Type B pancreatic cell (in vitro differentiated cells): ENCODE measurements around the gene FKRP. TPM values are rescaled to one million over a fixed set of nuclear protein-coding genes. Genes with fewer than 3 reads are reported as not detected.

ENCODE experiments used
- DNase-seq: peaks from one replicate; pipeline ENCODE4 v3.0.0; 2021; ENCODE audit warnings: mixed read lengths; ENCODE audit not compliant: unreplicated experiment; ENCODE audit errors: extremely low spot score
- H3K27ac Mint-ChIP-seq: 2 replicates; pipeline ENCODE4 v1.8.0; 2021; ENCODE audit warnings: mild to moderate bottlenecking, mixed read lengths
- H3K27me3 Mint-ChIP-seq: 2 replicates; pipeline ENCODE4 v1.8.0; 2021; ENCODE audit warnings: mixed read lengths
- H3K36me3 Mint-ChIP-seq: 2 replicates; pipeline ENCODE4 v1.8.0; 2021; ENCODE audit warnings: mixed read lengths
- H3K4me1 Mint-ChIP-seq: one replicate; pipeline ENCODE4 v1.8.0; 2021; ENCODE audit warnings: mixed read lengths; ENCODE audit not compliant: unreplicated experiment
- H3K4me3 Mint-ChIP-seq: 2 replicates; pipeline ENCODE4 v1.8.0; 2021; ENCODE audit warnings: mild to moderate bottlenecking, mixed read lengths
- H3K9me3 Mint-ChIP-seq: 2 replicates; pipeline ENCODE4 v1.8.0; 2021; ENCODE audit warnings: mixed read lengths
- total RNA-seq: library from RNA; stranded (reverse); gene quantifications from 2 replicates; pipeline ENCODE4 v1.2.1, GENCODE V29; 2021; ENCODE audit warnings: low replicate concordance
- TF ChIP-seq, protein P1 (sequence below): fragments of 200-600 bp; sonication (generic); conservative IDR thresholded peaks from 2 replicates; pipeline ENCODE4 v1.5.0; 2021; ENCODE audit warnings: antibody characterized with exemption, mild to moderate bottlenecking

FKRP gene
- total RNA-seq, 1 donor from 2014 or later: 38.4 TPM

DNA sequence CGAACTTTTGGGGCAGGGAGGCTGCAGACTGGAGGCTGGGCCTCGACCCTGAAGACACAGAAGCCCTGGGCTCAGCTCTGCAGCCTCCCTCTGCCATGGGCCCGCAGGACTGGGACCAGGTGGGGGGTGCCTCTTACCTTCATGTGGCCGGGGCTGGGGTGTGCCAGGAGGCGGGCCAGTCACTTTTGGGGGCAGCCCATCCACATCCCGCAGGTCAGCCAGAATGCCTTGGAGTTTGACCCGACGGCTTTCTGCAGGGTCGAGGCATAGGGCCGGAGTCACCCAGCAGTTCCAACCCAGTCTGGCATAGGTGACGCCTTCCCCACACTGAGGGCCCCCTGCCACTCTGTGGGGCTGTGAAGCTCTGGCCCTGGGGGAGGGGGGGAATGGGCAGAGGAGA lies 18.1 kb upstream of the FKRP start:
- TF ChIP-seq, protein P1, sequence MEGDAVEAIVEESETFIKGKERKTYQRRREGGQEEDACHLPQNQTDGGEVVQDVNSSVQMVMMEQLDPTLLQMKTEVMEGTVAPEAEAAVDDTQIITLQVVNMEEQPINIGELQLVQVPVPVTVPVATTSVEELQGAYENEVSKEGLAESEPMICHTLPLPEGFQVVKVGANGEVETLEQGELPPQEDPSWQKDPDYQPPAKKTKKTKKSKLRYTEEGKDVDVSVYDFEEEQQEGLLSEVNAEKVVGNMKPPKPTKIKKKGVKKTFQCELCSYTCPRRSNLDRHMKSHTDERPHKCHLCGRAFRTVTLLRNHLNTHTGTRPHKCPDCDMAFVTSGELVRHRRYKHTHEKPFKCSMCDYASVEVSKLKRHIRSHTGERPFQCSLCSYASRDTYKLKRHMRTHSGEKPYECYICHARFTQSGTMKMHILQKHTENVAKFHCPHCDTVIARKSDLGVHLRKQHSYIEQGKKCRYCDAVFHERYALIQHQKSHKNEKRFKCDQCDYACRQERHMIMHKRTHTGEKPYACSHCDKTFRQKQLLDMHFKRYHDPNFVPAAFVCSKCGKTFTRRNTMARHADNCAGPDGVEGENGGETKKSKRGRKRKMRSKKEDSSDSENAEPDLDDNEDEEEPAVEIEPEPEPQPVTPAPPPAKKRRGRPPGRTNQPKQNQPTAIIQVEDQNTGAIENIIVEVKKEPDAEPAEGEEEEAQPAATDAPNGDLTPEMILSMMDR: no peak
- Mint-ChIP-seq H3K4me1 (peaks cover 22% of the 10 kb centered on the region), H3K9me3 (no peaks in the 10 kb centered on the region), H3K36me3 (peaks cover 8% of the 10 kb centered on the region), H3K27ac (no peak overlapping the region), H3K4me3 (no peak overlapping the region), H3K27me3 (no peaks in the 10 kb centered on the region)
- no peak for DNase-seq

DNA sequence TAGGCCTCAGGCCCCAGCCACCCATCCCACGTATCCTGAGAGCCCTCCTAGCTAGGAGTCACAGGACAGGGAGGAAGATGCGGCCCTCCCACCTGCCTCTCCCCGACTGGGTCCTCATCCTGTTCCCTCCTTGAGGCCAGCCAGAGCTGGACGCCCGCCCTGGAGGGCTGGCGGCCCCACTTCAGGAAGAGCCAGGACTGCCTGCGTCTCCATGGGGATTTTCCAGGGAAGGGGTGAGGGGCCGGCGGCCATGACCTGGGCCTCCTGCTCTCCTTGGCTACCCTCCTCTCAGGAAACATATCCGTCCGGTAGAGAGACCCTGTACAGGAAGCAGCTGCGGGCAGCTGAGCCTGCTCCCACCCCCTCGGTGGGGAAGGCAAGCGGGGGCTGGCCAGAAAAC lies 17.6 kb upstream of the FKRP start:
- TF ChIP-seq, protein P1: no peak
- no peak overlapping the region for H3K27ac Mint-ChIP-seq
- peaks cover 22% of the 10 kb centered on the region for H3K4me1 Mint-ChIP-seq
- no peaks in the 10 kb centered on the region for H3K9me3 Mint-ChIP-seq
- H3K27me3 Mint-ChIP-seq: no peaks in the 10 kb centered on the region
- no peak overlapping the region for H3K4me3 Mint-ChIP-seq
- H3K36me3 Mint-ChIP-seq: peaks cover 8% of the 10 kb centered on the region
- no peak for DNase-seq

DNA sequence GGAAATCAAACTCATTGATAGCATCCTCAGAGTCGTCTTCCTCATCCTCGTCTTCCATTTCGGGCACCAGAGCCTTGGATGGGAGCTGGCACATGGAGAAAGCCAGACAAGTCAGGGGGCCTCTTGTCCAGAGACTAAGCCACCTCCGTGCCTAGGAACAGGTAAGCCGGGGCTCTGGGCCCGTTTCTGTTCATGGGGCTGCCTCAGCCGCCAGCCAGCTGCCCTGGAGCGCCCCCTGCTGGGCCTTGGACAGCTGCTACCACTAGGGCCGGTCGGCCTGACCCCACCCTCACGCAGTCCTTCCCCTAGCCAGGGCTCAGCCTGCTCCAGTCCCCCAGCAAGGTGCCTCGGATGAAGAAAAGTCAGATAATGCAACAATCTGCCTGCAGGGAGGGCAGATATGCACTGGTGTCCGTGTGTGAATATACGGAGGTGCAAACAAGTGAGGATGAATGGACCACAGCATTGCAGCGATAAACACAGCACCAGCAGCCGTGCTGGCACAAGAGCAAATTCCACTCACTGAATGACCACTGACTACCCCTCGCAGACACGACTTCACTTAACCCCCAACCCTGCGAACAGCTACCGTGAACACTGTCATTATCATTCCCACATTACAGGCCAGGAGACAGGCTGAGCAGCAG lies 17.0 kb upstream of the FKRP start:
- H3K4me1 Mint-ChIP-seq: peaks cover 22% of the 10 kb centered on the region

DNA sequence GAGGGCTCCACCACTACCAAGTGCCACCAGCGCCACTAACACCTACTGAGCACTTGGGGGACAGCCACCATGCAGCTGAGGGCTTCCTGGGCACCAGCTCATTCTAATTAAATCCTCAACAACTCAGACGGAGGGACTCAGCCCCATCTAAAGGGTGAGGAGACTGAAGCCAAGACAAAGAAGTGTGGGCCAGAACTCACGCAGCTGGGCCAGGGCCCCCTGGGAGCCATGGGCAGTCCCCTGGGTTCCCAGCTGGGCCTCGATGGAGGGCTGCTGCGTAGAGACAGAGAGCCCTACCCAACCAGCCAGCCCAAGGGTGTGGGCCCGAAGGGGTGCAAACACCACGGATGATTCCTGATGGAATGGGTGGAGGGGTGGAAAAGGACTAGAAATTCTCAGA lies 16.2 kb upstream of the FKRP start:
- Mint-ChIP-seq H3K27ac (no peak overlapping the region), H3K36me3 (peaks cover 11% of the 10 kb centered on the region), H3K27me3 (no peaks in the 10 kb centered on the region), H3K4me1 (peaks cover 22% of the 10 kb centered on the region), H3K4me3 (no peak overlapping the region), H3K9me3 (no peaks in the 10 kb centered on the region)
- no peak for DNase-seq
- TF ChIP-seq, protein P1: no peak

More for the DNA sequence above, 17.0 kb upstream of the FKRP start:
- Mint-ChIP-seq H3K27ac (no peak overlapping the region), H3K9me3 (no peaks in the 10 kb centered on the region), H3K4me3 (peak overlapping the region; percentile 34), H3K36me3 (peaks cover 8% of the 10 kb centered on the region), H3K27me3 (no peaks in the 10 kb centered on the region)
- TF ChIP-seq, protein P1: peak; percentile 93
- no peak for DNase-seq

DNA sequence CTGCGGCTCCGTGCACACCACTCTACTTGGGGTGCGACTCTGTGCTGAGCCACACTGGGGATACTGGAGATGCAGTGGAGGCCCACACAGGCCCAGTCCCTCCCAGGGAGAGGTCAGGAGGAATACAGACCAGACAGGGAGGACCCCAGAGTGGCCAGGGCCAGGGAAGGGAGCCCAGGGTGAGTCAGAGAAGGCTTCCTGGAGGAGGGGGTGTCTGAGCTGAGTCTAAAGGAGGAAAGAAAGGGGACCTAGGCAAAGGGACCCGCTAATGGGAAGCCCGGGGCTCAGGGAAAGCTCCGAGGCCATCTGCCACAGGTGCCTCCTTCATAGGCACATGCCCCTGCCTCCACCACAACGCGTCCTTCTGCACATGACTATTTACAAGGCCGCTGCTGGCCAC lies 15.7 kb upstream of the FKRP start:
- Mint-ChIP-seq H3K4me1 (peaks cover 22% of the 10 kb centered on the region), H3K27me3 (no peaks in the 10 kb centered on the region), H3K36me3 (peaks cover 11% of the 10 kb centered on the region), H3K4me3 (no peak overlapping the region), H3K9me3 (no peaks in the 10 kb centered on the region), H3K27ac (no peak overlapping the region)
- TF ChIP-seq, protein P1: no peak
- DNase-seq: no peak
